ENCODE measurements around the gene SRSF3.
A peak's percentile ranks its signal among the peaks of the same experiment; 100 is the strongest.

Gene SRSF3

DNA sequence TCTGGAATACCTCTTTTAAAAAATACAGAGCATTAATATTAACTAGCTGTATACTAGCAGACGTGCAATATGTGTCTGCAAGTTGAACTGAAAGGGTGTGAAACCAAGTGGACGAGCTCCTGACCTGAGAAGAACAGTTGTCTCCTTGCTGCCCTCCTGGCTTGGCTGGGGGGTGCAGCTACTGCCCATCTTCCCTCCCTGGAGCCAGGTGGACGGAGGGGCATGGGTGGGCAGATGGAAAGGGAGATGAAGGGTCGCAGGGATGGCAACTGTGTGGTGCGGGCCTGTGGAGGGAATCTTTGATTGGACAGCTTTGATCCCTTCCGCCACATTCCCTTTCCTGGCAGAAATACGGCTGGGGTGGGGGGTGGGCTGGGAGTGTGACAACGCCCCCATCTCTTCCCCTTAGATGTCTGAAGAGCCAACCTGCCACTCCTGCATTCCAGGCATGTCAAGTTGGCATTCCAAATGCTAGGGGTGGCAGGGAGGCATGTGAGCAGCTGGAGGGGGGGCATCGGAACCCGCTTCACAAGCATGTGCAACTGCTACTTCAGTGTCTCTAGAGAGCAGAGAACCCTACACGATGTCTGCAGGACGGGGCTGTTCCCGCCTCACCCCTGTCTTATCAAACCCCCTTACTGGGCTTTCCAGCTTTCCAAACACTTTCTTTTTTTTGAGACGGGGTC, 37.3 kb downstream of the SRSF3 start:
- no peak for DNase-seq (ENCODE audit: insufficient read length, low spot score)
- FAIRE-seq = no peak
- no peak for TF ChIP-seq POLR2A (IDR thresholded peaks at IDR 0.05; ENCODE audit: low read depth, low read length)

DNA sequence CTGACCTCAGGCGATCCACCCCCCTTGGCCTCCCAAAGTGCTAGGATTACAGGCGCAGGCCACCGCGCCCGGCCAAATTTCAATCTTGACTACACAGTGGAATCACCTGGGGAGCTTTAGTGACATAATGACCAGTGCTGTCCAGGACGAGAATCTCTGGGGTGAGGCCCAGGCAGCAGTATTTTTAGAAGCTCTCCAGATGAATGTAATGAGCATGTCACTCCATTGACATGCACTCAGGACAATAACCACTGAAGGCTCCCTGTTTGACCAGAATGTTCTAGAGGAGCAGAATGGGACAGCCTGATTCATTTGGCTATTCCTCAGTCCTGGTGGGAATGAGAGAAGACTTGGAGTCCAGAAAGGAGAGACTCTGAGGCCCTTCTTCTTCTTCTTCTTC, 39.2 kb downstream of the SRSF3 start:
- DNase-seq (ENCODE audit: insufficient read length, low spot score) (no peak), FAIRE-seq (no peak)
- no peak for TF ChIP-seq POLR2A (IDR thresholded peaks at IDR 0.05; ENCODE audit: low read depth, low read length)

DNA sequence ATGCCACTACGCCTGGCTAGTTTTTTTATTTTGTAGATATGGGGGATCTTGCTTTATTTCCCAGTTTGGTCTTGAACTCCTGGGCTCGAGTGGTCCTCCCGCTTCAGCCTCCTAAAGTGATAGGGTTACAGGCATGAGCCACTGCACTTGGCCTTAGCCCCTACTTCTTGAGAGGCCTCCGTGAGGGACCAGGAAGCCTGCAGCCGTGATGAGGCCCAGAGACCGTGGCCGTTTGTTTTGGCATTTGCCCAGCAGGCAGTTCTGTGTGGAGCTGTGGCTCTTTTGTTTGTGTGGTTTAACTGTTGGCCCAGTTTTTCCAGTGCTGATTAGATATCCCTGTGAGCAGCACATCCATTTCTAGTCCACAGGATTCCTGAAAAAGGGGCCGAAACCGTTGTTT, 39.8 kb downstream of the SRSF3 start:
- peak; percentile 38 for DNase-seq (ENCODE audit: insufficient read length, low spot score)
- no peak for TF ChIP-seq POLR2A (IDR thresholded peaks at IDR 0.05; ENCODE audit: low read depth, low read length)
- FAIRE-seq = no peak

DNA sequence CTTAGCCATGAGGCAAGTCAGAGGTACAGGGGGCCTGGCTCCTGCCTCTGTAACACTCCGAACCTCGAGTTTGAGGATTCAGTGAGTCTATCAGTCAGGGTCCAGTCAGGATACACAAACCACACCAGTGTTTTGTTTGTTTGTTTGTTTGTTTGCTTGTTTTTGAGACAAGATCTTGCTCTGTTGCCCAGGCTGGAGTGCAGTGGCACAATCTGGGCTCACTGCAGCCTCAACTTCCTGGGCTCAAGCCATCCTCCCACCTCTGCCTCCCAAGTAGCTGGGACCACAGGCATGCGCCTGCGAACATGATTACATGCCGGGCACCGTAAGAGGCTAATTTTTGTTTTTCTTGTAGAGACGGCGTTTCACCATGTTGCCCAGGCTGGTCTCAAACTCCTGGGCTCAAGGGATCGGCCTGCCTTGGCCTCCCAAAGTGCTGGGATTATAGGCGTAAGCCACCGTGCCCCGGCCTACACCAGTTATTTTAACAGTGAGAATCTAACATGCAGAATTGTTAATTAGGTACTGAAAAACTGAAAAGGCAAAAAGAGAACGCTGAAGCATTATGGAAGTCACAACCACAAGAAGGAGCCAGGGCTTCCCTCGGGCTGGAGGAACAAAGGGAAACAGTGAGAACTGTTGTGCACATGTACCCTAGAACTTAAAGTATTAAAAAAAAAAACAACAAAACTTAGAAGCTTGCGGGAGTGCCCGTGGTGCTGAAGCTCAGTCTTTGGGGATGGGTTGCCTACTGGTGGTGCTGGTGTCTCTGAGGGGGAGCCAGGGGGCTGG, 40.4 kb downstream of the SRSF3 start:
- TF ChIP-seq POLR2A (IDR thresholded peaks at IDR 0.05; ENCODE audit: low read depth, low read length) = no peak
- DNase-seq (ENCODE audit: insufficient read length, low spot score) (no peak), FAIRE-seq (no peak)

DNA sequence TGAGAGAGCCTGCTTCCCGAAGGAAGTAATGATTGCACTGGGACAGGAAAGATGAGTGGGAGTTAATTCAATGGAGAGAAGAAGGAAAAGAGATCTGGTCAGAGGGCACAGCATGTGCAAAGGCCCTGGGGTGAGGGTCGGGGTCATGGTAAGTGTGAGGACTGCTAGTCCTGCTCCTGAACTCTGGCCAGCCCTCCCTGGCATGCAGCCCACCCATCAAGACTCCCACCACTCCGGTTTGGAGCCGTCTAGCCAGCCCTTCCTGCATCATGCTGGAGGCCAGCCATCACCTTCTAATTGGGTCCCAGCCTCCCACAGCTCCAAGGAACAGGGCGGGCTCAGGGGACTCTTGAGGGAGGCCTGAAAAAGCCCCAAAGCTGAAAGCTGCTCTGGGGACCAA, 42.1 kb downstream of the SRSF3 start:
- FAIRE-seq (no peak), DNase-seq (ENCODE audit: insufficient read length, low spot score) (no peak)
- no peak for TF ChIP-seq POLR2A (IDR thresholded peaks at IDR 0.05; ENCODE audit: low read depth, low read length)

DNA sequence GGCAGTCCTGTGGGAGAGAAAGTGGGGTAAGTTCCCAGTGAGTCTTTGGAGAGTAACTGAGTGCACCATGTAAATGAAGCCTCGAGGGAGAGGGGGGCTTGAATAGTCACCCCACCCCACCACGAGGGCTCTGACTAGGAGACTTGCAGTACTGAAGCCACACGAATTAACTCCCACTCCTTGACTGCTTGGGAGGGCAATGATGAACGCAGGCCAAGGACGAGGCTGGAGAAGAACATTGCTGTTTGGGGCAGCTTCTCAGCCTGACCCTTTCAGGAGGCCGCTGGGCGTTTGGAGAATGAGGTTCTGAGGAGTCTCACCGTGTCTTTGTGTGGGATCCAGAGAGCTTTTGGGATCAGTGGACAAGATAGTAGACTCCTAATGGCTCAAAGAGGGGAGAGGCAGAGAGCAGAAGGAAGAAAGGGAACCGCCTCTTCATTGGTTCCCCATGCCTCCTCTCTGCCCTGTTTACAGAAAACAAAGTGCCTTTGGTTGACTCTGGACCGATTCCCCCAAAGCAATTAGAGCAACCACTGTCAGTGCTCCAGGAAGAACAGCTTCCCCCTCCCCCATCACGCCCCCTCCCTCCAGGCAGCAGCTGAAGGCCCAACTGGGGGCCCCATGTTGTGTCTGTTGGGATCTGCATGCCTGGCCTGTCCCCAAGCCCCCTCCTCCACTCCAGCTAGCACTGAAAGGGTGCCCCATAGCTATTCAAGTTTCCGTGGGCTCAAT, 42.7 kb downstream of the SRSF3 start:
- no peak for TF ChIP-seq POLR2A (IDR thresholded peaks at IDR 0.05; ENCODE audit: low read depth, low read length)
- no peak for DNase-seq (ENCODE audit: insufficient read length, low spot score)
- FAIRE-seq = no peak

DNA sequence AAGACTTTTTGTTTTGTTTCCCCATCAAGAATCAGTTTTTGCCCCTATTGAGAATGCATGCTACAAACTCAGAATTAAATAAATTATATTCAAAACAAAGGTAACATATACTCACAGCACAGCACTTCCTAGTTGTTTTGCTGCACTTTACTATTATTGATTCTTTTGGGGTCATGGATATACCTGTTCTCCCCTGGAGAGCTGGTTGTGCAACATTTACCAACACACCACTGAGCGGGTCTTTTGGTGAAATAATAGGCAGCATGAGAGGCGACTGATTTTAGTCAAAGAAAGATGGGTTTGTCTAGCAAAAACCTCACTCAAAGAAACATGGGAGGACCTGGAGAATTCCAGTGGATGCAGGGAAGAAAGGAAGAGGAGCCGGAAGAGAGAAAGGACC, 44.4 kb downstream of the SRSF3 start:
- no peak for TF ChIP-seq POLR2A (IDR thresholded peaks at IDR 0.05; ENCODE audit: low read depth, low read length)
- DNase-seq (ENCODE audit: insufficient read length, low spot score) = no peak
- no peak for FAIRE-seq

DNA sequence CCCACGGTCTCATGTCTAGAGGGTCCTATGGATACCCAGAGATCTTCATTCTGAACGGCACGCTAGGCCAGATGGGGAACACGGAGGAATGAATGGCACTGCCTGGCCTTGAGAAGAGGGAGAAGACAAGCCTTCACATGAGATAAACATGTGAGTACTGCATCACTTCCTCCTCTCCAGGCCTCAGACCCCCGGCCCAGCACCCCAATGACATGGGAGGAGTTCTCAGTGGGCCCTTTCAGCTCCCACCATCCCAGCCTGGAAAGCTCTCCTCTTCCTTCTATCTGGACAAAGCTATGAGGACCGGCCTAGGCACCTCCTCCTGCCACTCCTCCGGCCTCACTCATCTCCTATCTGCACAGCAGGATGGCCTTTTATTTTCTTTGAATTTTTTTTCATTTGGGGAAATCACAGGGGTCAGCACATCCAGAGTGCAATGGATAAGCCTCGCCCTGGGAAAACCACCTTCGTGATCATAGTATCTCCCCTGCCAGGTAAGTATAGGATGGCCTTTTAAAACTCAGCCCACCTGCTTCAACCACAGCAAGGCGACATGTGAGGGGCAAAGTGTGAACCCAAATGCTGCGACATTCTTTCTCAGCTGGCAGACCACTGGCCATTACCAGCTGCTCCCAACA, 45.1 kb downstream of the SRSF3 start:
- no peak for TF ChIP-seq POLR2A (IDR thresholded peaks at IDR 0.05; ENCODE audit: low read depth, low read length)
- FAIRE-seq (no peak), DNase-seq (ENCODE audit: insufficient read length, low spot score) (no peak)

DNA sequence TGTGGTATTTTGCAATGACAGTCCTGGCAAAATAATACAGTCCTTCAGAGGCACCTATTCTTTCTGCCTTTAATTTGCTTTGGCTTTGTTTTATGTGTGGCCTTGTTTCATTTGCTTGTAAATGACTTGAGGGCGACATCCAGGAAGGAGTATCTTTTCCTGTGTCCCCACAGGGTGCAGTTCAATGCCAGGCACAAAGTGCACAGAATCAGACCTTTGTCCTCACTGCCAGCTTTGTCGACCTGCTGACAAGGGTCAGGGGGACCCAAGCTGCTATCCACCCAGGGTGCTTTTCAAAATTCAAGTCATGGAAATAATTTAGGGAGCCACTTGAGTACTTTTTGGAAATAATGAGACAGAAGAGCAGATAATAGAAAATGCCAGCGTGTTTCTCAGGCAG, 47.4 kb downstream of the SRSF3 start:
- no peak for TF ChIP-seq POLR2A (IDR thresholded peaks at IDR 0.05; ENCODE audit: low read depth, low read length)
- DNase-seq (ENCODE audit: insufficient read length, low spot score) (no peak), FAIRE-seq (no peak)

DNA sequence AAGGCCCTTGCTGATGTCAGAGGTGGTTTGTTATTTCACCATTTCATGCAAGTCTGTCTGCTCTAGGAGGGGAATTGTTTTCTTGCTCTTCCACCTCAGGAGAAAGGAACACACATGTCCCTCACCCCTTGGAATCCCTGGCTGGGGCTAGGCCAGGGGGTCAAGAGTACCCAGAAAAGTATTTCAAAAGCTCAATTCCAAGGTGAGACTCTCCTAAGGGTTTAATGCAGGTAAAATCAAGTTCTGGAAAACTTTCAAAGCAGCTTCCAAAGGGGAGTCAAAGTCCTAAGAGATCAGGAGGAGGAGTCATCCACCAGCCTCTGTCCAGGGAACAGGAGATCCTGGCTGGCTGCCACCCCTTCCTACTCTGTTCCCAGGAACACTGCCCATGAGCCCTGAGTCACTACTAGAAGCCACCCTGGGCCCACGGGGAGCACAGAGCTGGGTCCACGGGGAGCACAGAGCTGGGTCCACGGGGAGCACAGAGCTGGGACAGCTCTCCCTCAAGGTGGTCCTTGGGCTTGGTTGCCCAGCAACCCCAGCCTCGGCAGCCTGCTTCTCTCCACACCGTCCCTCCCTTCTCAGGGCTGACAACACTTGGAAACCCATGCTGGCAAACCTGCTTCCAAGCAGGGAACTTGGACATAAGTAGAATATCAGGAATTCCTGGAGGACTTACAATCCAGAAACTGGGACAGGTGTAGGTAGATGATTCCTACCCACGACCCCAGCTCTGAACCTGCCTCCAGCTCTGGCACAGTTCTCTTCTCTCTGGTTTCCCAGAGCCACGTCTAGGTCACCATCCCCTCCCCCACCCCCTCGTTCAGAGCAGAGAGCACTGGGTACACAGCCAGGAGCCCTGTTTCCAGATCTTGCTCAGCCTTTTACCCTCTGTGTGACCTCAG, 49.0 kb downstream of the SRSF3 start:
- FAIRE-seq = peak; percentile 87
- no peak for TF ChIP-seq POLR2A (IDR thresholded peaks at IDR 0.05; ENCODE audit: low read depth, low read length)
- peak; percentile 90 for DNase-seq (ENCODE audit: insufficient read length, low spot score)

DNA sequence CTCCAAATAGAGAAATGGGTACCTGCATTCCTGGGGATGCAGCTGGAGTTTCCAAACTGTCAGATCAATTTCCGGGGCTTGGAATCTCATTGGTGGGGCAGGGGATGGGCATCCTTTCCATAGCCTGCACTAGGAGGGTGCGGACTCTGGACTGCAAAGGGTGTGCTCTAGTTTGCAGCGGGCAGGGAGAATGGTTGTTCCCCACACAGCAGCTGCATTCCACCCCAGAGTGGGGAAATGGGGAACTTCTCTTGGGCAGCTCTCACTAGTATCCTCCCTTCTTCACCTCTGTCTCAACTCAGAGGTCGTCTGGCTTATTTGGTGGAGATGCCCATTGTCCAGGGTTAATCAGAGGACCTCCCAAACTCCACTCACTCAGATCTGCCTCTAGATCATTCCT, 49.8 kb downstream of the SRSF3 start:
- no peak for FAIRE-seq
- DNase-seq (ENCODE audit: insufficient read length, low spot score) = no peak
- no peak for TF ChIP-seq POLR2A (IDR thresholded peaks at IDR 0.05; ENCODE audit: low read depth, low read length)

DNA sequence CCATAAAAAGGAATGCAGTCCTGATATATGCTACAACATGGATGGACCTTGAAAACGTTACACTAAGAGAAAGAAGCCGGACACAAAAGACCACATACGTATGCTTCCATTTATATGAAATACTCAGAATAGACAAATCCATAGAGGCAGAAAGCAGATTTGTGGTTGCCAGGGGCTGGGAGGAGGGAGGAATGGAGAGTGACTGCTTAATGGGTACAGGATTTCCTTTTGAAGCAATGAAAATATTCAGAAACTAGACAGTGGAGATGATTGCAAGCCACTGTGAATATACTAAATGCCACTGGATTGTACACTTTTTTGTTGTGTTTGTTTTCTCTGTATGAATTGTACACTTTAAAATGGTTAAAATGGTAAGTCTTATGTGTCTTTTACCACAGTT, 54.9 kb downstream of the SRSF3 start:
- FAIRE-seq = no peak

More for the DNA sequence above, 54.9 kb downstream of the SRSF3 start:
- DNase-seq (ENCODE audit: insufficient read length, low spot score) = no peak
- TF ChIP-seq POLR2A (IDR thresholded peaks at IDR 0.05; ENCODE audit: low read depth, low read length) = no peak
